ENCODE results near the gene PLXDC2. TPM values are rescaled to one million over a fixed set of nuclear protein-coding genes. Genes with fewer than 3 reads are reported as not detected.

Gene PLXDC2
- total RNA-seq, 1 experiment from 2014 or later = not detected

DNA sequence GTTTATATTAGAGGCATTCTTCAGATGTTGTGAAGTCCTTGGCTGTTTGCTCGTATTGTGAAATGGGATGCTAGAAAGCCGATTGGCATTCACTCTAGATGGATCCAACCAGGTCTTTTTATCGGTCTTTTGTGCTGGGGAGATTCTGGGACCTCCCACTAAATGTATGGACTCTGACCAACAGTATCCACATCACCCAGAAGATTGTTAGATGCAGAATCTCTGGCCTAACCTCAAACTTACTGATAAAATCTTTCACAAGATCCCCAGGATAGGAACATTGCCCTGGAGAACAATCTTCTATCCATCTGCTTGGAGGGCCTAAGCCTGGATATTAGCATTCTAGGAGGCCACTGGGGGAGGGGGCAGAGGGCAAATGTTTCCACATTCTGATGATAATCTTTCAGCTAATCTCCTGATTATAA lies 160.9 kb downstream of the PLXDC2 start:
- intact Hi-C loops (cut with micrococcal nuclease) = no loop called here
- ATAC-seq = no peak

DNA sequence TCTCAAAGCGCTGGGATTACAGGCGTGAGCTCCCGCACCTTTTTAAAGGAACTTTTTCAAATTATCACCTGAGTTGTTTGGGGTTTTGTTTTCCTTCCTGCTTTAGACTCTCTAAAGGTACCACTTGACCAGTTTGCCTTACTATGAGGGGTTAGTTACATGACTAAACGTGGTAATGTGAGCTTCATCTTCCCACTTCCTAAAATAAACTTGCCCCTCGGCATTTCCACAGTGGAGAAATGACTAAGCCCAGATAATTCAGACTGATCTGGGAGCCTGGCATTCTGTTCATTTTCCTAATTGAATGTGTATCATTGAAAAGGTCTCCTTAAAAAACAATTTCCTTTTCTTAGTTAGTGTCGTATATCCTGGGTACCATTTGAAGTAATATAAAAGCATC lies 163.4 kb downstream of the PLXDC2 start:
- DNase-seq = no peak
- Histone ChIP-seq H3F3A (ENCODE audit: low read length, unreplicated experiment) (no peaks in the 10 kb centered on the region), H4K20me1 (ENCODE audit: low read length) (no peaks in the 10 kb centered on the region), H3K4me1 (ENCODE audit: insufficient read depth, low read length) (no peaks in the 10 kb centered on the region), H3K27ac (ENCODE audit: low read length) (no peak overlapping the region), H3K27me3 (ENCODE audit: low read length) (no peaks in the 10 kb centered on the region), H3K4me2 (ENCODE audit: low read length) (no peak overlapping the region), H2AFZ (ENCODE audit: low read length) (no peak overlapping the region), H3K36me3 (ENCODE audit: low read depth, low read length) (no peaks in the 10 kb centered on the region), H3K79me2 (ENCODE audit: low read length) (no peaks in the 10 kb centered on the region), H3K9ac (ENCODE audit: low read length) (no peak overlapping the region), H3K4me3 (ENCODE audit: low read length) (no peak overlapping the region), H3K9me2 (replicated peaks; ENCODE audit: low read length) (no peaks in the 10 kb centered on the region), H3K9me3 (ENCODE audit: low read length) (no peaks in the 10 kb centered on the region)
- no peak for ATAC-seq
- ChIA-PET POLR2A (ENCODE audit: unreplicated experiment) (no interaction called here), CTCF (no interaction called here)
- TF ChIP-seq CTCF (conservative IDR thresholded peaks at IDR 0.05; ENCODE audit: low read depth, low read length) = no peak
- no peak for TF ChIP-seq EZH2phosphoT487 (IDR thresholded peaks at IDR 0.05; ENCODE audit: borderline replicate concordance, low read length)
- no peak for TF ChIP-seq EZH2 (IDR thresholded peaks at IDR 0.05; ENCODE audit: low read length, unreplicated experiment)
- no TSS peak for BruUV-seq (replicated peaks)
- intact Hi-C loops (cut with micrococcal nuclease) = no loop called here

More for the DNA sequence above, 160.9 kb downstream of the PLXDC2 start:
- Histone ChIP-seq H3K4me1 (ENCODE audit: insufficient read depth, low read length) (no peaks in the 10 kb centered on the region), H3K79me2 (ENCODE audit: low read length) (no peaks in the 10 kb centered on the region), H3K9me3 (ENCODE audit: low read length) (no peaks in the 10 kb centered on the region), H2AFZ (ENCODE audit: low read length) (no peak overlapping the region), H3K9me2 (replicated peaks; ENCODE audit: low read length) (no peaks in the 10 kb centered on the region), H3F3A (ENCODE audit: low read length, unreplicated experiment) (no peaks in the 10 kb centered on the region), H3K27ac (ENCODE audit: low read length) (no peak overlapping the region), H3K9ac (ENCODE audit: low read length) (no peak overlapping the region), H3K4me3 (ENCODE audit: low read length) (no peak overlapping the region), H4K20me1 (ENCODE audit: low read length) (no peaks in the 10 kb centered on the region), H3K27me3 (ENCODE audit: low read length) (no peaks in the 10 kb centered on the region), H3K4me2 (ENCODE audit: low read length) (no peak overlapping the region), H3K36me3 (ENCODE audit: low read depth, low read length) (no peaks in the 10 kb centered on the region)
- POLR2A ChIA-PET (ENCODE audit: unreplicated experiment) = no interaction called here
- DNase-seq = no peak
- no peak for TF ChIP-seq EZH2 (IDR thresholded peaks at IDR 0.05; ENCODE audit: low read length, unreplicated experiment)
- TF ChIP-seq EZH2phosphoT487 (IDR thresholded peaks at IDR 0.05; ENCODE audit: borderline replicate concordance, low read length) = no peak
- no peak for TF ChIP-seq CTCF (conservative IDR thresholded peaks at IDR 0.05; ENCODE audit: low read depth, low read length)
- CTCF ChIA-PET = no interaction called here
- BruUV-seq (replicated peaks) = no TSS peak

- Histone ChIP-seq H4K20me1 (ENCODE audit: low read length) (no peaks in the 10 kb centered on the region), H3K9ac (ENCODE audit: low read length) (no peak overlapping the region), H3K27me3 (ENCODE audit: low read length) (no peaks in the 10 kb centered on the region), H3K9me2 (replicated peaks; ENCODE audit: low read length) (no peaks in the 10 kb centered on the region), H3K4me1 (ENCODE audit: insufficient read depth, low read length) (no peaks in the 10 kb centered on the region), H3K27ac (ENCODE audit: low read length) (no peak overlapping the region), H3K4me3 (ENCODE audit: low read length) (no peak overlapping the region), H2AFZ (ENCODE audit: low read length) (no peak overlapping the region), H3K9me3 (ENCODE audit: low read length) (no peaks in the 10 kb centered on the region), H3F3A (ENCODE audit: low read length, unreplicated experiment) (no peaks in the 10 kb centered on the region), H3K79me2 (ENCODE audit: low read length) (no peaks in the 10 kb centered on the region), H3K4me2 (ENCODE audit: low read length) (no peak overlapping the region), H3K36me3 (ENCODE audit: low read depth, low read length) (no peaks in the 10 kb centered on the region)
- ChIA-PET POLR2A (ENCODE audit: unreplicated experiment) (no interaction called here), CTCF (no interaction called here)
- BruUV-seq (replicated peaks) = no TSS peak
- ATAC-seq (no peak), DNase-seq (no peak)
- TF ChIP-seq EZH2phosphoT487 (IDR thresholded peaks at IDR 0.05; ENCODE audit: borderline replicate concordance, low read length) (no peak), EZH2 (IDR thresholded peaks at IDR 0.05; ENCODE audit: low read length, unreplicated experiment) (no peak), CTCF (conservative IDR thresholded peaks at IDR 0.05; ENCODE audit: low read depth, low read length) (no peak)
- intact Hi-C loops (cut with micrococcal nuclease) = no loop called here
Observed at GRCh38 chr10:19983880-19984565, 167.8 kb downstream of the PLXDC2 start.
